BE2C (cell line): ENCODE results near the gene LTBP1.
"Not testable (repeated sequence)": the region's sequence is repeated elsewhere in the genome, so short reads cannot be mapped to it uniquely, and the experiment has no call there.

Experiments
- DNase-seq: peaks from one replicate; pipeline ENCODE4 v3.0.0-alpha.2; 2020
- H3K27me3 ChIP-seq: fragments of 250-450 bp; sonication (Bioruptor Pico); 2 replicates; pipeline ENCODE4 v1.5.1; 2020; ENCODE audit warnings: mild to moderate bottlenecking
- H3K36me3 ChIP-seq: fragments of 250-450 bp; sonication (Bioruptor Pico); 2 replicates; pipeline ENCODE4 v1.5.1; 2020; ENCODE audit warnings: mild to moderate bottlenecking
- H3K4me1 ChIP-seq: fragments of 250-450 bp; sonication (Bioruptor Pico); 2 replicates; pipeline ENCODE4 v1.5.1; 2020
- H3K4me3 ChIP-seq: 2 replicates; pipeline ENCODE4 v1.5.1; 2011; ENCODE audit warnings: low read depth, low read length
- H3K9me3 ChIP-seq: fragments of 250-450 bp; sonication (Bioruptor Pico); 2 replicates; pipeline ENCODE4 v1.5.1; 2020
- CTCF ChIP-seq: IDR thresholded peaks from 2 replicates; pipeline ENCODE4 v1.5.1; 2012; ENCODE audit warnings: mild to moderate bottlenecking, low read depth, low read length

Gene LTBP1

GRCh38 chr2:33225350-33225749 is 278.6 kb downstream of the LTBP1 start:
- TF ChIP-seq CTCF = no peak
- no peaks in the 10 kb centered on the region for H3K4me1 ChIP-seq
- peaks cover 5% of the 10 kb centered on the region; the same call in 1 of the 2 replicates for H3K27me3 ChIP-seq
- no peaks in the 10 kb centered on the region for H3K36me3 ChIP-seq
- H3K9me3 ChIP-seq = no peaks in the 10 kb centered on the region
- no peak for DNase-seq
- no peak overlapping the region for H3K4me3 ChIP-seq

GRCh38 chr2:33226546-33226945 is 279.8 kb downstream of the LTBP1 start:
- Histone ChIP-seq H3K4me3 (no peak overlapping the region), H3K9me3 (no peaks in the 10 kb centered on the region), H3K4me1 (no peaks in the 10 kb centered on the region), H3K36me3 (no peaks in the 10 kb centered on the region), H3K27me3 (peaks cover 7% of the 10 kb centered on the region)
- DNase-seq = no peak
- TF ChIP-seq CTCF = no peak

- TF ChIP-seq CTCF = no peak
- H3K9me3 ChIP-seq = no peaks in the 10 kb centered on the region
- peaks cover 7% of the 10 kb centered on the region for H3K27me3 ChIP-seq
- DNase-seq = no peak
- H3K4me1 ChIP-seq = no peaks in the 10 kb centered on the region
- H3K4me3 ChIP-seq = no peak overlapping the region
- no peaks in the 10 kb centered on the region for H3K36me3 ChIP-seq
These were observed 282.9 kb downstream of the LTBP1 start for GRCh38 chr2:33229646-33230045.

- no peaks in the 10 kb centered on the region for H3K9me3 ChIP-seq
- no peak for TF ChIP-seq CTCF
- peaks cover 7% of the 10 kb centered on the region for H3K27me3 ChIP-seq
- H3K36me3 ChIP-seq = no peaks in the 10 kb centered on the region
- DNase-seq = no peak
- no peak overlapping the region for H3K4me3 ChIP-seq
- H3K4me1 ChIP-seq = no peaks in the 10 kb centered on the region
These were observed 283.4 kb downstream of the LTBP1 start for GRCh38 chr2:33230195-33230594.

GRCh38 chr2:33230842-33231241 is 284.1 kb downstream of the LTBP1 start:
- no peaks in the 10 kb centered on the region for H3K9me3 ChIP-seq
- no peaks in the 10 kb centered on the region for H3K4me1 ChIP-seq
- no peak for TF ChIP-seq CTCF
- DNase-seq = no peak
- H3K27me3 ChIP-seq = peaks cover 7% of the 10 kb centered on the region
- no peak overlapping the region for H3K4me3 ChIP-seq
- no peaks in the 10 kb centered on the region for H3K36me3 ChIP-seq

- not testable (repeated sequence) for H3K27me3 ChIP-seq, H3K9me3 ChIP-seq, H3K4me3 ChIP-seq, DNase-seq, H3K4me1 ChIP-seq, H3K36me3 ChIP-seq
These were observed 288.8 kb downstream of the LTBP1 start for GRCh38 chr2:33235559-33235958.
